H9 (cell line): ENCODE measurements around the gene CDH24. TPM values are rescaled to one million over a fixed set of nuclear protein-coding genes. Genes with fewer than 3 reads are reported as not detected.
A peak's percentile ranks its signal among the peaks of the same experiment; 100 is the strongest.

Source experiments
- DNase-seq: peaks from one replicate; pipeline ENCODE4 v3.0.0-alpha.2; 2017
- H2AFZ ChIP-seq: one replicate; pipeline ENCODE4 v1.6.1; 2013; ENCODE audit warnings: mild to moderate bottlenecking, low read length, control low read depth, moderate library complexity
- H2AK5ac ChIP-seq: 2 replicates; pipeline ENCODE4 v1.6.1; 2013; ENCODE audit warnings: low read length, control low read depth, mixed read lengths; ENCODE audit not compliant: insufficient read length
- H2BK120ac ChIP-seq: one replicate; pipeline ENCODE4 v1.6.1; 2013; ENCODE audit warnings: low read depth, mild to moderate bottlenecking, low read length, control low read depth, inconsistent platforms; ENCODE audit not compliant: poor library complexity, severe bottlenecking
- H2BK12ac ChIP-seq: 2 replicates; pipeline ENCODE4 v1.6.1; 2013; ENCODE audit warnings: low read length, control low read depth, mixed read lengths, low read depth; ENCODE audit not compliant: insufficient read length
- H2BK15ac ChIP-seq: 2 replicates; pipeline ENCODE4 v1.6.1; 2013; ENCODE audit warnings: low read depth, low read length, control low read depth
- H2BK20ac ChIP-seq: one replicate; pipeline ENCODE4 v1.6.1; 2013; ENCODE audit warnings: low read depth, mild to moderate bottlenecking, low read length, control low read depth, inconsistent platforms; ENCODE audit not compliant: poor library complexity, severe bottlenecking
- H2BK5ac ChIP-seq: 2 replicates; pipeline ENCODE4 v1.6.1; 2013; ENCODE audit warnings: low read length, control low read depth, mixed read lengths; ENCODE audit not compliant: insufficient read length
- H3K14ac ChIP-seq: 2 replicates; pipeline ENCODE4 v1.6.1; 2013; ENCODE audit warnings: low read length, control low read depth; ENCODE audit not compliant: insufficient read depth
- H3K18ac ChIP-seq: 2 replicates; pipeline ENCODE4 v1.6.1; 2013; ENCODE audit warnings: low read depth, mild to moderate bottlenecking, mixed read lengths, low read length, control low read depth; ENCODE audit not compliant: insufficient read length
- H3K23ac ChIP-seq: 2 replicates; pipeline ENCODE4 v1.6.1; 2013; ENCODE audit warnings: low read length, control low read depth, mixed read lengths, low read depth; ENCODE audit not compliant: insufficient read length
- H3K23me2 ChIP-seq: 2 replicates; pipeline ENCODE4 v1.6.1; 2013; ENCODE audit warnings: low read depth, mild to moderate bottlenecking, mixed read lengths, low read length, control low read depth; ENCODE audit not compliant: insufficient read length, poor library complexity, severe bottlenecking
- H3K27ac ChIP-seq: 2 replicates; pipeline ENCODE4 v1.5.1; 2013; ENCODE audit warnings: low read length, control low read depth, mixed read lengths, low read depth; ENCODE audit not compliant: insufficient read length
- H3K27me3 ChIP-seq: 2 replicates; pipeline ENCODE4 v1.6.1; 2013; ENCODE audit warnings: low read length, control low read depth, inconsistent platforms; ENCODE audit not compliant: insufficient read depth
- H3K4ac ChIP-seq: 2 replicates; pipeline ENCODE4 v1.6.1; 2013; ENCODE audit warnings: low read depth, mild to moderate bottlenecking, control low read depth, inconsistent platforms, low read length, moderate library complexity
- H3K4me1 ChIP-seq: 2 replicates; pipeline ENCODE4 v1.6.1; 2013; ENCODE audit warnings: low read length, control low read depth, inconsistent platforms; ENCODE audit not compliant: insufficient read depth
- H3K4me2 ChIP-seq: 2 replicates; pipeline ENCODE4 v1.6.1; 2013; ENCODE audit warnings: low read length, control low read depth, mixed read lengths; ENCODE audit not compliant: insufficient read length, insufficient read depth
- H3K56ac ChIP-seq: 2 replicates; pipeline ENCODE4 v1.6.1; 2013; ENCODE audit warnings: low read depth, mild to moderate bottlenecking, mixed read lengths, low read length, control low read depth; ENCODE audit not compliant: insufficient read length
- H3K79me1 ChIP-seq: 2 replicates; pipeline ENCODE4 v1.6.1; 2013; ENCODE audit warnings: low read depth, mild to moderate bottlenecking, moderate library complexity, low read length, control low read depth, inconsistent platforms; ENCODE audit not compliant: insufficient read depth, poor library complexity, severe bottlenecking
- H3K79me2 ChIP-seq: 2 replicates; pipeline ENCODE4 v1.6.1; 2013; ENCODE audit warnings: low read length, control low read depth, inconsistent platforms; ENCODE audit not compliant: insufficient read depth
- H3K9ac ChIP-seq: 2 replicates; pipeline ENCODE4 v1.6.1; 2013; ENCODE audit warnings: low read length, control low read depth, mixed read lengths; ENCODE audit not compliant: insufficient read length; ENCODE audit errors: extremely low read depth
- H3K9me3 ChIP-seq: one replicate; pipeline ENCODE4 v1.6.1; 2013; ENCODE audit warnings: low read depth, low read length, inconsistent platforms; ENCODE audit not compliant: control insufficient read depth
- H3T11ph ChIP-seq: one replicate; pipeline ENCODE4 v1.6.1; 2013; ENCODE audit warnings: mild to moderate bottlenecking, low read length, control low read depth, inconsistent platforms
- H4K20me1 ChIP-seq: one replicate; pipeline ENCODE4 v1.6.1; 2013; ENCODE audit not compliant: control insufficient read depth, insufficient read length, insufficient read depth
- H4K5ac ChIP-seq: 2 replicates; pipeline ENCODE4 v1.6.1; 2013; ENCODE audit warnings: low read depth, mild to moderate bottlenecking, mixed read lengths, low read length, control low read depth; ENCODE audit not compliant: insufficient read length
- H4K8ac ChIP-seq: replicated peaks from 2 replicates; pipeline ENCODE4 v1.6.1; 2013; ENCODE audit warnings: low read length, control low read depth, mixed read lengths, low read depth; ENCODE audit not compliant: insufficient read length
- H4K91ac ChIP-seq: 2 replicates; pipeline ENCODE4 v1.6.1; 2013; ENCODE audit warnings: low read depth, mild to moderate bottlenecking, moderate library complexity, mixed read lengths, low read length, control low read depth; ENCODE audit not compliant: insufficient read length
- H3K27ac Mint-ChIP-seq, 3 experiments: 2 replicates in 2 of 3; 3 replicates in 1 of 3; pipeline ENCODE4 v1.8.0; 2020 to 2021; ENCODE audit warnings: mixed read lengths in 3 of 3, mild to moderate bottlenecking in 1 of 3, moderate library complexity in 1 of 3
- H3K27me3 Mint-ChIP-seq: 2 replicates; pipeline ENCODE4 v1.8.0; 2021; ENCODE audit warnings: low read depth, mild to moderate bottlenecking, moderate library complexity, mixed read lengths
- H3K36me3 Mint-ChIP-seq, 3 experiments: 2 replicates in 2 of 3; 3 replicates in 1 of 3; pipeline ENCODE4 v1.8.0; 2020 to 2021; ENCODE audit warnings: low read depth in 3 of 3, mixed read lengths in 3 of 3; ENCODE audit not compliant: insufficient read depth in 1 of 3
- H3K4me1 Mint-ChIP-seq, 2 experiments: 2 replicates each; pipeline ENCODE4 v1.8.0; 2020; ENCODE audit warnings: mixed read lengths in 2 of 2
- H3K4me3 Mint-ChIP-seq, 2 experiments: 2 replicates in 1 of 2; 3 replicates in 1 of 2; pipeline ENCODE4 v1.8.0; 2020 to 2021; ENCODE audit warnings: mild to moderate bottlenecking in 2 of 2, mixed read lengths in 2 of 2, moderate library complexity in 1 of 2
- H3K9me3 Mint-ChIP-seq, 2 experiments: 2 replicates in 1 of 2; 3 replicates in 1 of 2; pipeline ENCODE4 v1.8.0; 2020; ENCODE audit warnings: mild to moderate bottlenecking in 2 of 2, mixed read lengths in 2 of 2, moderate library complexity in 1 of 2
- total RNA-seq: library from RNA; stranded (reverse); gene quantifications from 2 replicates; pipeline ENCODE4 v1.2.1, GENCODE V29; 2021
- TF ChIP-seq, protein P1 (sequence below): fragments of 200-600 bp; sonication (generic); conservative IDR thresholded peaks from 3 replicates; pipeline ENCODE4 v1.8.0; 2021; ENCODE audit warnings: antibody characterized with exemption, mild to moderate bottlenecking

CDH24 gene
- total RNA-seq, 1 experiment from 2014 or later, result 16.7 TPM

DNA sequence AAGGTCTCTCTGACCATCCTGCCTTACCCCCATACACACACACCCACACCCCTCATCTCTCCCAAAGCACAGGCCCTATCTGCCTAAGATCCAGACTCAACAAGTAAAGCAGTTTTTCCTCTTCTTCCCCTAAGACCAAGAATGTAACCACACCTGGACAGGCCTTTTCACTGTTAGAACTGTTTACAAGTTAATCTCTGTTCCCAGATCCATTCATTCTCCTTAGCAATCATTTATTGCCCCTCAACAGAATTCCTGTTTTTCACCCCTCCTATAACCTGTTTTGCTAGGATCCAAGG, 49.4 kb upstream of the CDH24 start:
- Histone ChIP-seq H4K20me1 (no peaks in the 10 kb centered on the region), H3K9me3 (no peaks in the 10 kb centered on the region), H3K4me1 (no peaks in the 10 kb centered on the region; the same call in 1 of the 2 replicates), H3K9ac (no peak overlapping the region), H2BK120ac (no peak overlapping the region), H3T11ph (no peak overlapping the region), H3K18ac (no peak overlapping the region), H4K8ac (no peak overlapping the region), H2AFZ (no peak overlapping the region), H2BK12ac (no peak overlapping the region), H3K27ac (no peak overlapping the region), H3K79me1 (no peaks in the 10 kb centered on the region), H4K91ac (no peak overlapping the region), H3K56ac (no peak overlapping the region), H3K79me2 (no peaks in the 10 kb centered on the region), H3K4ac (no peak overlapping the region), H2BK15ac (no peak overlapping the region), H4K5ac (no peak overlapping the region), H3K23me2 (no peaks in the 10 kb centered on the region), H2BK20ac (no peak overlapping the region), H3K23ac (no peak overlapping the region), H2BK5ac (no peak overlapping the region), H2AK5ac (no peak overlapping the region), H3K4me2 (no peak overlapping the region), H3K14ac (no peak overlapping the region), H3K27me3 (no peaks in the 10 kb centered on the region)
- peaks cover 27% of the 10 kb centered on the region for H3K27me3 Mint-ChIP-seq
- H3K9me3 Mint-ChIP-seq, result peaks cover 8 to 9% of the 10 kb centered on the region in 2 experiments
- TF ChIP-seq, protein P1, sequence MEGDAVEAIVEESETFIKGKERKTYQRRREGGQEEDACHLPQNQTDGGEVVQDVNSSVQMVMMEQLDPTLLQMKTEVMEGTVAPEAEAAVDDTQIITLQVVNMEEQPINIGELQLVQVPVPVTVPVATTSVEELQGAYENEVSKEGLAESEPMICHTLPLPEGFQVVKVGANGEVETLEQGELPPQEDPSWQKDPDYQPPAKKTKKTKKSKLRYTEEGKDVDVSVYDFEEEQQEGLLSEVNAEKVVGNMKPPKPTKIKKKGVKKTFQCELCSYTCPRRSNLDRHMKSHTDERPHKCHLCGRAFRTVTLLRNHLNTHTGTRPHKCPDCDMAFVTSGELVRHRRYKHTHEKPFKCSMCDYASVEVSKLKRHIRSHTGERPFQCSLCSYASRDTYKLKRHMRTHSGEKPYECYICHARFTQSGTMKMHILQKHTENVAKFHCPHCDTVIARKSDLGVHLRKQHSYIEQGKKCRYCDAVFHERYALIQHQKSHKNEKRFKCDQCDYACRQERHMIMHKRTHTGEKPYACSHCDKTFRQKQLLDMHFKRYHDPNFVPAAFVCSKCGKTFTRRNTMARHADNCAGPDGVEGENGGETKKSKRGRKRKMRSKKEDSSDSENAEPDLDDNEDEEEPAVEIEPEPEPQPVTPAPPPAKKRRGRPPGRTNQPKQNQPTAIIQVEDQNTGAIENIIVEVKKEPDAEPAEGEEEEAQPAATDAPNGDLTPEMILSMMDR, result no peak
- H3K4me3 Mint-ChIP-seq, result no peak overlapping the region; a peak in 1 of 5 replicates
- peak overlapping the region; percentile 2 to 65 (median 7); a peak in 3 of 7 replicates for H3K27ac Mint-ChIP-seq
- H3K4me1 Mint-ChIP-seq, result peaks cover 32 to 33% of the 10 kb centered on the region in 2 experiments
- no peak for DNase-seq
- H3K36me3 Mint-ChIP-seq, result peaks cover 0 to 3% (median 0%) of the 10 kb centered on the region in 3 experiments; a peak in 1 of 7 replicates
